GM19467 (cell line): ENCODE data around the gene RALGPS1.

ENCODE experiments used
- ATAC-seq: cut with Tn5 transposase; IDR thresholded peaks from one replicate; pipeline ENCODE4 v1.9.1; 2021; ENCODE audit warnings: mild to moderate bottlenecking, moderate library complexity; ENCODE audit not compliant: unreplicated experiment

RALGPS1 gene

DNA sequence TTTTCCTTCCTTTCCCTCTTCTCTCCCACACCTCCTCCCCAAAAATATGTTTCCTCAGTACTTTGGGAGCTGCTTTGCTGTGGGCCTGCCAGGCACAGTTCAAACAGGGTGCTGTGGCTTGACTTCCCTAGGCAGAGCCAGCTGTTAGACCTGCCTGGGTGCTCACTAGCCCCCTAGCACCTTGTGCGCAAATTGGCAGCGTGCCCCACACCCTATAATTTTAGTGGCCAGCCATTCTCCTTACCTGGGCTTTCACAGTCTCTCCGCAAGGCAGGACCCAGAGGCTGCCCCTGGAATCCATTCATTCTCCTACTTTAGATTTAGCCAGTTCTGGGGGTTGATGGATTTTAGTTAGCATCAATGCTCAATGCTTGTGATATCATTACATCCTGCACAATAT, 135.6 kb downstream of the RALGPS1 start:
- no peak for ATAC-seq

- ATAC-seq, result no peak
Observed at GRCh38 chr9:127050591-127051001, 136.0 kb downstream of the RALGPS1 start.

GRCh38 chr9:127051881-127052595, 137.5 kb downstream of the RALGPS1 start:
- no peak for ATAC-seq

- ATAC-seq, result no peak
Observed at GRCh38 chr9:127053057-127053821, 138.7 kb downstream of the RALGPS1 start.

GRCh38 chr9:127053960-127054359, 139.4 kb downstream of the RALGPS1 start:
- no peak for ATAC-seq

- no peak for ATAC-seq
Observed at GRCh38 chr9:127055745-127056402, 141.3 kb downstream of the RALGPS1 start.

DNA sequence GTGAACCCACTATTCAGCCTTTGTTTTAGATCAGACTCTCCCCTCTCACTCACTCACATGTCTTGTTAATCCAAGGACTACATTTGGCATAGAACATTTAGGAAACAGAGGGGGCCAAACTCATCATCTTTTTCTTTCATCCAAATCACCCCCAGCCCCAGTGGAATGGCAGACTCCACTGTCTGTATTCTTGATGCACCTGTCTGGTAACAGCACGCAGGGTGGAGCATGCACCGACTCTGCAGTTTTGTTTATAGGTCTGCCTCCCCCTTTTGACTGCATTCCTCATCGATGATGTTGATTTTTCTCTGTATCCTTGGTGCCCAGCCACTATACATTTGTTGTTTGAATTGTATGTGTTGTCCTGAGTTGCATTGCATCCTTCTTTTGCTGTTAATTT, 141.9 kb downstream of the RALGPS1 start:
- ATAC-seq, result no peak

- ATAC-seq, result no peak
Observed at GRCh38 chr9:127058011-127058644, 143.5 kb downstream of the RALGPS1 start.

DNA sequence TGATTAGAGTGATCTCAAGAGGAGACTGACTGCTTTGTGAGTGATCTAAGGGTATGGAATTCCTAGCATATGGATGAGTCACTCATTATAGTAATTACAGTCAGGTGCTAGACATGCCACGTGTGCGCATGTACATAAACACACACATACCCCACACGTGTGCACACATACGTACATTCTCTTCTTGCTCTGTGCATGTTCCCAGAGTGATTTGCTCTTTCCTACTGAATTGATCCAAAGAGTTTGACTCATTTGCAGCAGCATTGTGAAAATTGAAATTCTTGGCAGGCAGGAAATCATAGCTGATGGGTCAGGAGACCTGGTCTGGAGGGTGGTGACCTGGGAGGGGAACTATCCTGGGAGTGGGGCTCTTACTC, 144.1 kb downstream of the RALGPS1 start:
- no peak for ATAC-seq

- ATAC-seq, result no peak
Observed at GRCh38 chr9:127059030-127059429, 144.4 kb downstream of the RALGPS1 start.

GRCh38 chr9:127059765-127060361, 145.3 kb downstream of the RALGPS1 start:
- ATAC-seq, result no peak

DNA sequence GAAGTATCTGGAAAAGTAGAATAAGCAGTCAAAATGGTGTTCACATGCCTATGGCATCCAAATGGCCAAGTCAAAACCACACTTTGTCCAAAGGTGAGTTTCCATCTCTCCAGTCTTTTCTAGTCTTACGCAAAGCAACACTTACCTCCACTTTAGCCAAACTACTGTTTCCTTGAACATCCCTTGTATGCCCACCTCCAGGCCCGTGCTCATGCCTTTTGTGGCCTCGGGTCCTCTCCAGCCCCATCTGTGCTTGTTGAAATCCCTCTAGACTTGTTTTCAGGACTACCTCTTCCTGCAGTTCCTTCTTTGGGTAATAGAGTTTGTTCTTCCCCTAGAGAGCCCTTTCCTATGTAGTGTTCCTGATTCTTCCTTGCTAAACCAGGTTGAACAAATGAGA, 146.8 kb downstream of the RALGPS1 start:
- ATAC-seq, result no peak

DNA sequence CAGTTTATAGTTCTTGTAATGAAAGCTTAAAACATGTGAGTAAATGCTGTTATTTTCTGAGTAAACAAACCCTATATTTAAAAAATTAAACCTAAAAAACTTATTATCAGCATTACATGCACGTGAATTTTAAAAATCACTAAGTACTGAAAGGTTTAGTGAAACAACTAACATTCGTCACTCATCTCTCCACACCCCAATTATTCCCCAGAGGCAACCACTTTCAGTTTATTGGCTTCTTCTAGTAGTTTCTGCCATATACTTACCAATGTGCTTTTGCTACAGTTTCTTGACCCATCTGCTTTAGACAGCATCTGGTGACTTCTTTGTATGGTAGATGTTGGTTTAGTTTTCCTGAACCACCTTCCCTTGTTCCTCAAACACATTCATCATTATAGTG, 149.8 kb downstream of the RALGPS1 start:
- ATAC-seq, result no peak

DNA sequence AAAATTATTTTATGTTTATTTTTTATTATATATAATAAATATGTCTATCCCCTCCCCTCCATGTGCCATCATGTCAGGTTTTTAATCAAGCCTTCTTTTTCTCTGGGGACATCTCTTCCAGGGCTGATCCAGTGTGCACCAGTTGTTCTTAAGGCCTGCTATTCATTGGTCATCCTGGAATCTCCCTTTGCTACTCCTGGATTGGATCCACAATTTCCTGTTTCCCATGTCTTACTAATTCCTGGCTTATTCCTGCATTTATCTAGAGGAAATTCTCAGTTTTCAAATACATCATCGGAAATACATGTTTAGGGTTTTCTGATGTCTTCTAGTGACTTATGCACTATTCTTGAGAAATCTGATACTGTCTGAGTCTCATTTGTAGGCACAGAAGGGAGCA, 151.0 kb downstream of the RALGPS1 start:
- ATAC-seq, result no peak

- no peak for ATAC-seq
Observed at GRCh38 chr9:127066060-127066850, 151.7 kb downstream of the RALGPS1 start.

GRCh38 chr9:127066851-127067136, 152.2 kb downstream of the RALGPS1 start:
- no peak for ATAC-seq

DNA sequence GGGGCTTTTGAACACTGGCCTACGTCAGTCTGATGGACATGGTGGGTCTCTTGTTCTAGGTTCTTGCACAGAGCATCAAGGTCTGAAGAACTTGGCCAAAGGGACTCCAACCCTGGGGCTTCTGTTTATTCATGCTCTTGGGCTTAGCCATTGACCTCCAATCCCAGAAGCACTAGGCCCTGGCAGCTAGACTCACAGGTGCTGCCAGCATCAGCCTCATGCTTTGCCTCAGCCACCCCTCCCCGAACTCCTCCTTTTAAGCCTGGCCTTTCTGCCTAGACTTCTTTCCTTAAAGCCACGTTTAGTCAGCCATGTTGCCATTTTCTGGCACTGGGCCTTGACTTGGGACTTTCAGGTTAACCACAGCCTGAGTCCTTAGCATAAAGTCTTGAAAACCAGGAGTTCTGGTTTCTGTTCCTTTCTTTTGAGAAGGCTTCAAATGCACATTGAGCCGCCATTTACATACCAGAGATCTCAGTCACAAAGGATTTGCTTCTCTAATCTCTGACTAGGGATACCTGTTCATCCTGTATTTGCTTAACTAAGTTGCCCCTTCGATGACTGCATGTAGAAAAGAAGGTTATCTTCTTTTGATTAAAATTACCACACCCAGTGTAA, 153.1 kb downstream of the RALGPS1 start:
- no peak for ATAC-seq

- no peak for ATAC-seq
Observed at GRCh38 chr9:127074561-127075548, 160.3 kb downstream of the RALGPS1 start.
